H9 (cell line): ENCODE results near the gene EPB41L2. TPM values are rescaled to one million over a fixed set of nuclear protein-coding genes. Genes with fewer than 3 reads are reported as not detected.

Experiments used
- DNase-seq: peaks from one replicate; pipeline ENCODE4 v3.0.0-alpha.2; 2017
- H2AFZ ChIP-seq: one replicate; pipeline ENCODE4 v1.6.1; 2013; ENCODE audit warnings: mild to moderate bottlenecking, low read length, control low read depth, moderate library complexity
- H2AK5ac ChIP-seq: 2 replicates; pipeline ENCODE4 v1.6.1; 2013; ENCODE audit warnings: low read length, control low read depth, mixed read lengths; ENCODE audit not compliant: insufficient read length
- H2BK120ac ChIP-seq: one replicate; pipeline ENCODE4 v1.6.1; 2013; ENCODE audit warnings: low read depth, mild to moderate bottlenecking, low read length, control low read depth, inconsistent platforms; ENCODE audit not compliant: poor library complexity, severe bottlenecking
- H2BK12ac ChIP-seq: 2 replicates; pipeline ENCODE4 v1.6.1; 2013; ENCODE audit warnings: low read length, control low read depth, mixed read lengths, low read depth; ENCODE audit not compliant: insufficient read length
- H2BK15ac ChIP-seq: 2 replicates; pipeline ENCODE4 v1.6.1; 2013; ENCODE audit warnings: low read depth, low read length, control low read depth
- H2BK20ac ChIP-seq: one replicate; pipeline ENCODE4 v1.6.1; 2013; ENCODE audit warnings: low read depth, mild to moderate bottlenecking, low read length, control low read depth, inconsistent platforms; ENCODE audit not compliant: poor library complexity, severe bottlenecking
- H2BK5ac ChIP-seq: 2 replicates; pipeline ENCODE4 v1.6.1; 2013; ENCODE audit warnings: low read length, control low read depth, mixed read lengths; ENCODE audit not compliant: insufficient read length
- H3K14ac ChIP-seq: 2 replicates; pipeline ENCODE4 v1.6.1; 2013; ENCODE audit warnings: low read length, control low read depth; ENCODE audit not compliant: insufficient read depth
- H3K18ac ChIP-seq: 2 replicates; pipeline ENCODE4 v1.6.1; 2013; ENCODE audit warnings: low read depth, mild to moderate bottlenecking, mixed read lengths, low read length, control low read depth; ENCODE audit not compliant: insufficient read length
- H3K23ac ChIP-seq: 2 replicates; pipeline ENCODE4 v1.6.1; 2013; ENCODE audit warnings: low read length, control low read depth, mixed read lengths, low read depth; ENCODE audit not compliant: insufficient read length
- H3K23me2 ChIP-seq: 2 replicates; pipeline ENCODE4 v1.6.1; 2013; ENCODE audit warnings: low read depth, mild to moderate bottlenecking, mixed read lengths, low read length, control low read depth; ENCODE audit not compliant: insufficient read length, poor library complexity, severe bottlenecking
- H3K27ac ChIP-seq: 2 replicates; pipeline ENCODE4 v1.5.1; 2013; ENCODE audit warnings: low read length, control low read depth, mixed read lengths, low read depth; ENCODE audit not compliant: insufficient read length
- H3K27me3 ChIP-seq: 2 replicates; pipeline ENCODE4 v1.6.1; 2013; ENCODE audit warnings: low read length, control low read depth, inconsistent platforms; ENCODE audit not compliant: insufficient read depth
- H3K4ac ChIP-seq: 2 replicates; pipeline ENCODE4 v1.6.1; 2013; ENCODE audit warnings: low read depth, mild to moderate bottlenecking, control low read depth, inconsistent platforms, low read length, moderate library complexity
- H3K4me1 ChIP-seq: 2 replicates; pipeline ENCODE4 v1.6.1; 2013; ENCODE audit warnings: low read length, control low read depth, inconsistent platforms; ENCODE audit not compliant: insufficient read depth
- H3K4me2 ChIP-seq: 2 replicates; pipeline ENCODE4 v1.6.1; 2013; ENCODE audit warnings: low read length, control low read depth, mixed read lengths; ENCODE audit not compliant: insufficient read length, insufficient read depth
- H3K56ac ChIP-seq: 2 replicates; pipeline ENCODE4 v1.6.1; 2013; ENCODE audit warnings: low read depth, mild to moderate bottlenecking, mixed read lengths, low read length, control low read depth; ENCODE audit not compliant: insufficient read length
- H3K79me1 ChIP-seq: 2 replicates; pipeline ENCODE4 v1.6.1; 2013; ENCODE audit warnings: low read depth, mild to moderate bottlenecking, moderate library complexity, low read length, control low read depth, inconsistent platforms; ENCODE audit not compliant: insufficient read depth, poor library complexity, severe bottlenecking
- H3K79me2 ChIP-seq: 2 replicates; pipeline ENCODE4 v1.6.1; 2013; ENCODE audit warnings: low read length, control low read depth, inconsistent platforms; ENCODE audit not compliant: insufficient read depth
- H3K9ac ChIP-seq: 2 replicates; pipeline ENCODE4 v1.6.1; 2013; ENCODE audit warnings: low read length, control low read depth, mixed read lengths; ENCODE audit not compliant: insufficient read length; ENCODE audit errors: extremely low read depth
- H3K9me3 ChIP-seq: one replicate; pipeline ENCODE4 v1.6.1; 2013; ENCODE audit warnings: low read depth, low read length, inconsistent platforms; ENCODE audit not compliant: control insufficient read depth
- H3T11ph ChIP-seq: one replicate; pipeline ENCODE4 v1.6.1; 2013; ENCODE audit warnings: mild to moderate bottlenecking, low read length, control low read depth, inconsistent platforms
- H4K20me1 ChIP-seq: one replicate; pipeline ENCODE4 v1.6.1; 2013; ENCODE audit not compliant: control insufficient read depth, insufficient read length, insufficient read depth
- H4K5ac ChIP-seq: 2 replicates; pipeline ENCODE4 v1.6.1; 2013; ENCODE audit warnings: low read depth, mild to moderate bottlenecking, mixed read lengths, low read length, control low read depth; ENCODE audit not compliant: insufficient read length
- H4K8ac ChIP-seq: replicated peaks from 2 replicates; pipeline ENCODE4 v1.6.1; 2013; ENCODE audit warnings: low read length, control low read depth, mixed read lengths, low read depth; ENCODE audit not compliant: insufficient read length
- H4K91ac ChIP-seq: 2 replicates; pipeline ENCODE4 v1.6.1; 2013; ENCODE audit warnings: low read depth, mild to moderate bottlenecking, moderate library complexity, mixed read lengths, low read length, control low read depth; ENCODE audit not compliant: insufficient read length
- H3K27ac Mint-ChIP-seq, 3 experiments: 2 replicates in 2 of 3; 3 replicates in 1 of 3; pipeline ENCODE4 v1.8.0; 2020 to 2021; ENCODE audit warnings: mixed read lengths in 3 of 3, mild to moderate bottlenecking in 1 of 3, moderate library complexity in 1 of 3
- H3K27me3 Mint-ChIP-seq: 2 replicates; pipeline ENCODE4 v1.8.0; 2021; ENCODE audit warnings: low read depth, mild to moderate bottlenecking, moderate library complexity, mixed read lengths
- H3K36me3 Mint-ChIP-seq, 3 experiments: 2 replicates in 2 of 3; 3 replicates in 1 of 3; pipeline ENCODE4 v1.8.0; 2020 to 2021; ENCODE audit warnings: low read depth in 3 of 3, mixed read lengths in 3 of 3; ENCODE audit not compliant: insufficient read depth in 1 of 3
- H3K4me1 Mint-ChIP-seq, 2 experiments: 2 replicates each; pipeline ENCODE4 v1.8.0; 2020; ENCODE audit warnings: mixed read lengths in 2 of 2
- H3K4me3 Mint-ChIP-seq, 2 experiments: 2 replicates in 1 of 2; 3 replicates in 1 of 2; pipeline ENCODE4 v1.8.0; 2020 to 2021; ENCODE audit warnings: mild to moderate bottlenecking in 2 of 2, mixed read lengths in 2 of 2, moderate library complexity in 1 of 2
- H3K9me3 Mint-ChIP-seq, 2 experiments: 2 replicates in 1 of 2; 3 replicates in 1 of 2; pipeline ENCODE4 v1.8.0; 2020; ENCODE audit warnings: mild to moderate bottlenecking in 2 of 2, mixed read lengths in 2 of 2, moderate library complexity in 1 of 2
- CTCF ChIP-seq: fragments of 200-600 bp; sonication (generic); conservative IDR thresholded peaks from 3 replicates; pipeline ENCODE4 v1.8.0; 2021; ENCODE audit warnings: antibody characterized with exemption, mild to moderate bottlenecking
- WGBS: extraction: QIAGEN DNeasy Blood & Tissue Kit; methylation state at CpG from one replicate; pipeline ENCODE4 v1.1.7; 2013; ENCODE audit warnings: missing lambda C conversion rate, low lambda C conversion rate, mixed read lengths; ENCODE audit not compliant: insufficient read length; ENCODE audit errors: extremely low coverage; 5-methylcytosine and 5-hydroxymethylcytosine counted together
- total RNA-seq: library from RNA; stranded (reverse); gene quantifications from 2 replicates; pipeline ENCODE4 v1.2.1, GENCODE V29; 2021

Gene EPB41L2
- total RNA-seq, 1 experiment from 2014 or later, result 90.2 TPM

GRCh38 chr6:130912434-130912833, 150.6 kb downstream of the EPB41L2 start:
- Histone ChIP-seq H3T11ph (no peak overlapping the region), H3K9ac (no peak overlapping the region), H2AK5ac (no peak overlapping the region)

More at GRCh38 chr6:130912434-130912833, 150.6 kb downstream of the EPB41L2 start:
- Histone ChIP-seq H2BK120ac (no peak overlapping the region), H3K79me1 (no peaks in the 10 kb centered on the region), H4K20me1 (no peaks in the 10 kb centered on the region), H3K23me2 (no peaks in the 10 kb centered on the region), H3K4ac (no peak overlapping the region), H3K14ac (no peak overlapping the region), H4K5ac (no peak overlapping the region), H3K18ac (no peak overlapping the region), H2BK5ac (no peak overlapping the region), H3K56ac (no peak overlapping the region), H2AFZ (no peak overlapping the region), H4K91ac (no peak overlapping the region), H4K8ac (no peak overlapping the region), H3K4me1 (no peaks in the 10 kb centered on the region), H3K79me2 (no peaks in the 10 kb centered on the region), H3K27ac (no peak overlapping the region), H3K9me3 (no peaks in the 10 kb centered on the region), H3K23ac (no peak overlapping the region), H2BK15ac (no peak overlapping the region), H2BK20ac (no peak overlapping the region), H3K4me2 (no peak overlapping the region), H2BK12ac (no peak overlapping the region), H3K27me3 (no peaks in the 10 kb centered on the region)
- no peak for DNase-seq
- Mint-ChIP-seq H3K4me1 (peaks cover 8 to 15% of the 10 kb centered on the region in 2 experiments), H3K4me3 (no peak overlapping the region), H3K27me3 (no peaks in the 10 kb centered on the region), H3K36me3 (peaks cover 15 to 18% (median 16%) of the 10 kb centered on the region in 3 experiments), H3K27ac (no peak overlapping the region; a peak in 1 of 7 replicates), H3K9me3 (peaks cover 16 to 19% of the 10 kb centered on the region in 2 experiments)
- WGBS, result no CpG with 5 or more reads among the region's 4 CpGs
- no peak for TF ChIP-seq CTCF
